Peyer's patch (tissue), 4 donors: ENCODE data around the gene DNAL4. TPM values are rescaled to one million over a fixed set of nuclear protein-coding genes. Genes with fewer than 3 reads are reported as not detected.

Source experiments
- DNase-seq, 3 donors: peaks; one replicate each; pipeline ENCODE4 v3.0.0-alpha.2; 2017 to 2019
- H3K27ac ChIP-seq, 4 donors: fragments of 200-600 bp; sonication (generic); one replicate each; pipeline ENCODE4 v1.5.1; 2016 to 2019
- H3K27me3 ChIP-seq, 2 donors: fragments of 200-600 bp; sonication (generic); one replicate each; pipeline ENCODE4 v1.5.1; 2019
- H3K36me3 ChIP-seq, 3 donors: fragments of 200-600 bp; sonication (generic); one replicate each; pipeline ENCODE4 v1.5.1; 2016 to 2019
- H3K4me1 ChIP-seq, 4 donors: fragments of 200-600 bp; sonication (generic); one replicate each; pipeline ENCODE4 v1.5.1; 2016 to 2019
- H3K4me3 ChIP-seq, 4 donors: fragments of 200-600 bp; sonication (generic); 1 replicate in 3 of 4; 2 replicates in 1 of 4; pipeline ENCODE4 v1.5.1; 2016 to 2019; ENCODE audit warnings: mild to moderate bottlenecking in 1 of 4
- H3K9me3 ChIP-seq, 4 donors: fragments of 200-600 bp; sonication (generic); one replicate each; pipeline ENCODE4 v1.5.1; 2016 to 2019; ENCODE audit warnings: mild to moderate bottlenecking in 1 of 4
- CTCF ChIP-seq, 6 experiments: fragments of 450-650 bp in 4 of 6; fragments of 200-600 bp in 2 of 6; sonication (generic) in 1 of 6; IDR thresholded peaks; one replicate each; pipeline ENCODE4 v1.5.1; 2017 to 2019; ENCODE audit warnings: antibody characterized with exemption in 6 of 6, mild to moderate bottlenecking in 3 of 6, moderate library complexity in 1 of 6
- POLR2A ChIP-seq, 2 donors: fragments of 450-650 bp; IDR thresholded peaks; one replicate each; pipeline ENCODE4 v1.5.1; 2017; ENCODE audit warnings: antibody characterized with exemption in 2 of 2, mild to moderate bottlenecking in 2 of 2, moderate library complexity in 2 of 2
- total RNA-seq, 4 donors: library from RNA; depleted of rRNA; stranded (reverse); fragments of >200 nt; gene quantifications; one replicate each; pipeline ENCODE4 v1.1.0, GENCODE V29; 2016

The DNAL4 gene
- 10 to 100 TPM in 3 of 4 donors, not detected in 1; 15.2 to 21.6 (median 16.2) TPM for total RNA-seq

- no peaks in the 10 kb centered on the region for H3K27me3 ChIP-seq
- TF ChIP-seq CTCF (IDR thresholded peaks at IDR 0.05) (no peak), POLR2A (IDR thresholded peaks at IDR 0.05) (peak in 1 of 2 donors; percentile 8)
- H3K36me3 ChIP-seq = peaks cover 0 to 10% (median 0%) of the 10 kb centered on the region in 3 donors
- peak within 1 kb of the TSS; percentile 75 to 86 (median 78) for H3K27ac ChIP-seq
- peak within 1 kb of the TSS; percentile 80 to 91 (median 88) for H3K4me3 ChIP-seq
- DNase-seq = peak; percentile 88 to 99 (median 97)
- H3K9me3 ChIP-seq = no peaks in the 10 kb centered on the region
- H3K4me1 ChIP-seq = peaks cover 0 to 12% (median 3%) of the 10 kb centered on the region in 4 donors
These were observed at the start of gene DNAL4 for GRCh38 chr22:38793721-38794466. Gene DNAL4 (minus strand): TSS chr22:38794143. CDS start chr22:38782731, 11,412 bp downstream.

- TF ChIP-seq CTCF (IDR thresholded peaks at IDR 0.05) (peak in 4 of 6 experiments; percentile 14 to 39 (median 26)), POLR2A (IDR thresholded peaks at IDR 0.05) (no peak)
- peaks cover 0 to 16% of the 10 kb centered on the region in 2 donors for H3K27me3 ChIP-seq
- no peaks in the 10 kb centered on the region for H3K9me3 ChIP-seq
- peaks cover 0 to 17% (median 9%) of the 10 kb centered on the region in 4 donors for H3K4me1 ChIP-seq
- H3K27ac ChIP-seq = peak overlapping the region in 3 of 4 donors; percentile 19 to 52 (median 31)
- H3K36me3 ChIP-seq = no peaks in the 10 kb centered on the region
- peak in 2 of 3 donors; percentile 22 to 57 for DNase-seq
- H3K4me3 ChIP-seq = peak overlapping the region; percentile 34 to 55 (median 51)
These were observed 49.3 kb upstream of the DNAL4 start for GRCh38 chr22:38843201-38843656.

GRCh38 chr22:38842512-38843200 is 48.7 kb upstream of the DNAL4 start:
- Histone ChIP-seq H3K4me3 (peak overlapping the region; percentile 34 to 55 (median 51)), H3K4me1 (peaks cover 0 to 17% (median 9%) of the 10 kb centered on the region in 4 donors), H3K9me3 (no peaks in the 10 kb centered on the region), H3K27me3 (peaks cover 0 to 16% of the 10 kb centered on the region in 2 donors), H3K36me3 (no peaks in the 10 kb centered on the region), H3K27ac (peak overlapping the region in 3 of 4 donors; percentile 19 to 52 (median 31))
- TF ChIP-seq POLR2A (IDR thresholded peaks at IDR 0.05) = no peak
- TF ChIP-seq CTCF (IDR thresholded peaks at IDR 0.05) = no peak
- no peak for DNase-seq

DNA sequence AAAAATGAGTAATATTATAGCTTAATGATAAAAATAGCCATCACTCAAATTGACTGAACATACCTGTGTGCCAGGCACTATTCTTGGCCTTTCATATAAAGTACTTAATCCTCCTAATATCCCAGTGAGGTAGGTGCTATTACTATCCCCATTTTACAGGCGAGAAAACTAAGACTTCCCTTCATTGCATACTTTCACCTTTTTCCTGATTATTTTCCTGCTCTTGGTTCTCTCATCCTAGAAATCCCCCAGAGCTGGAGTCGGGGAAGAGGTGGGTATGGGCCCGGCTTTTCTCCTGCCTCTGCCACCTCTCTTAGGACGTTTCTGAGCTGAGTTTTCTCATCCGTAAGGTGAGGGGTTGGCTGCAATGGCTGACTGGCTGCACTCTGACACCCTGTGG is 47.7 kb upstream of the DNAL4 start:
- TF ChIP-seq POLR2A (IDR thresholded peaks at IDR 0.05) (no peak), CTCF (IDR thresholded peaks at IDR 0.05) (no peak)
- DNase-seq = no peak
- Histone ChIP-seq H3K4me3 (no peak overlapping the region), H3K4me1 (peaks cover 0 to 17% (median 9%) of the 10 kb centered on the region in 4 donors), H3K9me3 (no peaks in the 10 kb centered on the region), H3K27me3 (peaks cover 0 to 16% of the 10 kb centered on the region in 2 donors), H3K36me3 (no peaks in the 10 kb centered on the region), H3K27ac (no peak overlapping the region)

GRCh38 chr22:38841211-38841610 is 47.3 kb upstream of the DNAL4 start:
- no peaks in the 10 kb centered on the region for H3K36me3 ChIP-seq
- peaks cover 0 to 16% of the 10 kb centered on the region in 2 donors for H3K27me3 ChIP-seq
- no peak overlapping the region for H3K4me3 ChIP-seq
- H3K9me3 ChIP-seq = no peaks in the 10 kb centered on the region
- H3K4me1 ChIP-seq = peaks cover 0 to 17% (median 9%) of the 10 kb centered on the region in 4 donors
- TF ChIP-seq POLR2A (IDR thresholded peaks at IDR 0.05) (no peak), CTCF (IDR thresholded peaks at IDR 0.05) (no peak)
- no peak for DNase-seq
- no peak overlapping the region for H3K27ac ChIP-seq
